Mucosa of descending colon (tissue), 3 donors: ENCODE data around the gene ATP7A. TPM values are rescaled to one million over a fixed set of nuclear protein-coding genes. Genes with fewer than 3 reads are reported as not detected.
A peak's percentile ranks its signal among the peaks of the same experiment; 100 is the strongest.
"Not testable (repeated sequence)": the region's sequence is repeated elsewhere in the genome, so short reads cannot be mapped to it uniquely, and the experiment has no call there.

Experiments used
- ATAC-seq: fragments of 200-7000 bp; cut with Tn5 transposase; one replicate; pipeline ENCODE4 v1.9.1; 2020; ENCODE audit warnings: mild to moderate bottlenecking, moderate library complexity
- DNase-seq, 3 donors: peaks; one replicate each; pipeline ENCODE4 v3.0.0-alpha.2; 2020
- H3K36me3 ChIP-seq: fragments of 200-600 bp; one replicate; pipeline ENCODE4 v1.8.0; 2021; ENCODE audit warnings: low read depth, mild to moderate bottlenecking
- H3K4me1 ChIP-seq: fragments of 200-600 bp; one replicate; pipeline ENCODE4 v1.8.0; 2021; ENCODE audit warnings: low read depth, mild to moderate bottlenecking
- H3K4me3 ChIP-seq: fragments of 200-600 bp; one replicate; pipeline ENCODE4 v1.8.0; 2021; ENCODE audit warnings: mild to moderate bottlenecking
- H3K9me3 ChIP-seq: fragments of 200-600 bp; one replicate; pipeline ENCODE4 v1.8.0; 2021; ENCODE audit warnings: mild to moderate bottlenecking
- intact Hi-C, 2 donors: fragments of 100-400 bp; cut with DNase I in 1 of 2; cut with micrococcal nuclease in 1 of 2; formaldehyde crosslinking; loops; one replicate each; pipeline versions ENCODE4 v1.11.0 to v1.11.1; 2022; cut with DNase I, micrococcal nuclease
- long read RNA-seq, 2 donors: library from polyadenylated mRNA; unstranded; transcript quantifications; one replicate each; pipeline ENCODE4 v2.0.0, GENCODE V29; 2019 to 2021
- total RNA-seq, 3 donors: library from RNA; stranded (reverse); fragmentation: NEBNext Ultra II Directional in 2 of 3; extraction: Animal tissue kit (Norgen Biotek cat#: 25700) in 2 of 3; gene quantifications; one replicate each; pipeline versions ENCODE4 v1.2.1 to v1.2.4, GENCODE V29; 2021 to 2023
- TF ChIP-seq, protein P1 (sequence below): fragments of 200-600 bp; IDR thresholded peaks from one replicate; pipeline ENCODE4 v1.8.0; 2022; ENCODE audit warnings: antibody characterized with exemption, mild to moderate bottlenecking
- donor health status: DM: no; HTN: no; CAD: no; lungs with moderate emphysema.
- donor health status: DM: no; HTN: no; CAD: no.
- donor health status: DM: no; HTN: yes; CAD: no.

Gene ATP7A
- 10 to 100 TPM in 1 of 3 donors, 1 to 10 TPM in 2; 6.9 to 11.2 (median 9.7) TPM for total RNA-seq
- long read RNA-seq, donor 1, partial matches to known transcripts: 1 of 2 reads
- long read RNA-seq, donor 1, other reads (novel, unspliced or antisense): 1 of 2 reads
- long read RNA-seq, donor 2: 0 reads

DNA sequence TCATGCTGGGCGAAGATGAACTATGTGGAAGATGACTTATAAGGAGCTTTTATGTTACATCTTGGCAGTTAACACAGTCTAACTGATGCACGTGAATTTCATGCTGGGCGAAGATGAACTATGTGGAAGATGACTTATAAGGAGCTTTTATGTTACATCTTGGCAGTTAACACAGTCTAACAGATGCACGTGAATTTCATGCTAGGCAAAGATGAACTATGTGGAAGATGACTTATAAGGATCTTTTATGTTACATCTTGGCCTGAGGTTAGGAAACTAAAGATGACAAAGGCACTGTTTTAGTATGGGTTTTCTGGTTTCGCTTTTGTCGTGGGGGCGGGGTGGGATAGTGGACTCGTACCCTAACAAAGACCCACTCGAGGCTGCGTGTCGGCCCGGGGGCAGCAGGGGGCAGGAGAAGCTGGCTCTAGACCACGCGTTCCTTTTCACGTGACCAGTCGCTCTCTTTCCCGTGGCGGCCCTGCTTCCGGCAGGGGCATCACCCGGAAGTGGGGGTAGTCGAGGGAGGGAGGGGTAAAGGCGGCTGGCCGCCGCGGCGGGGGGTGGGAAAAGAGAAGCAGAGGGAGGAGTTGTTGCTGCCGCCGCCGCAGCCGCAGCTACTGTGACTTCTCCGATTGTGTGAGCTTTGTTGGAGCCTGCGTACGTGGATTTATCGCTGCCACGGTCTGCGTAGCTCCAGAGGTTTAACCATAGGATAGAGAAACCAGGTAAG, at the start of gene ATP7A:
Gene ATP7A, plus strand, starts transcription at position 586 of the 733 bp plus-strand sequence. CDS start 60,949 bp downstream, outside the sequence.
- DNase-seq: peak; percentile 87 to 94 (median 90)
- intact Hi-C loops: loop anchor here in 1 of 2 donors (5.0 kb wide), 1 partner anchor 112 kb away; no protein-coding TSS in a partner anchor
- peak; percentile 96 for ATAC-seq
- no peaks in the 10 kb centered on the region for H3K4me1 ChIP-seq
- H3K4me3 ChIP-seq: no peak within 1 kb of the TSS
- no peaks in the 10 kb centered on the region for H3K9me3 ChIP-seq
- no peaks in the 10 kb centered on the region for H3K36me3 ChIP-seq
- TF ChIP-seq, protein P1, sequence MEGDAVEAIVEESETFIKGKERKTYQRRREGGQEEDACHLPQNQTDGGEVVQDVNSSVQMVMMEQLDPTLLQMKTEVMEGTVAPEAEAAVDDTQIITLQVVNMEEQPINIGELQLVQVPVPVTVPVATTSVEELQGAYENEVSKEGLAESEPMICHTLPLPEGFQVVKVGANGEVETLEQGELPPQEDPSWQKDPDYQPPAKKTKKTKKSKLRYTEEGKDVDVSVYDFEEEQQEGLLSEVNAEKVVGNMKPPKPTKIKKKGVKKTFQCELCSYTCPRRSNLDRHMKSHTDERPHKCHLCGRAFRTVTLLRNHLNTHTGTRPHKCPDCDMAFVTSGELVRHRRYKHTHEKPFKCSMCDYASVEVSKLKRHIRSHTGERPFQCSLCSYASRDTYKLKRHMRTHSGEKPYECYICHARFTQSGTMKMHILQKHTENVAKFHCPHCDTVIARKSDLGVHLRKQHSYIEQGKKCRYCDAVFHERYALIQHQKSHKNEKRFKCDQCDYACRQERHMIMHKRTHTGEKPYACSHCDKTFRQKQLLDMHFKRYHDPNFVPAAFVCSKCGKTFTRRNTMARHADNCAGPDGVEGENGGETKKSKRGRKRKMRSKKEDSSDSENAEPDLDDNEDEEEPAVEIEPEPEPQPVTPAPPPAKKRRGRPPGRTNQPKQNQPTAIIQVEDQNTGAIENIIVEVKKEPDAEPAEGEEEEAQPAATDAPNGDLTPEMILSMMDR: no peak

DNA sequence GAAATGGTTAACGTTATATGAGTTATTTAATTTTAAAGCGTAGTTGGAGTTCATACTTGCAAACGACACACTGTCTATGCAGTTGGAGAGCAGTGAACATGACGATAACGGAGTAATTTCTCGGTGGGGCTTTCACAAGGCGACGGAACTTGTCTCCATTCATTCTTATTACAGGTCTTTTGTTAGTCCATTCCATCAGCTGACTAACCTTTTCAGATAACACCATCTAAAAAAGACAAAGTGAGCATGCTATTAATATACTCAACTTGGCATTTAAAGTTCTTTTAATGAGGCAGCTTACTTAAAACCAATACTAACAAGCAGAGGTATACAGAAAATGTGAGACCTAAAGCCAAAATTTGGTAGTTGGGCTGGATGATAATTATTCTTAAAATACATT, 35.1 kb upstream of the ATP7A start:
- Histone ChIP-seq H3K36me3 (no peaks in the 10 kb centered on the region), H3K4me3 (no peak overlapping the region), H3K4me1 (no peaks in the 10 kb centered on the region), H3K9me3 (no peaks in the 10 kb centered on the region)
- TF ChIP-seq, protein P1: no peak
- DNase-seq (no peak), ATAC-seq (no peak)
- intact Hi-C loops: no loop called here

DNA sequence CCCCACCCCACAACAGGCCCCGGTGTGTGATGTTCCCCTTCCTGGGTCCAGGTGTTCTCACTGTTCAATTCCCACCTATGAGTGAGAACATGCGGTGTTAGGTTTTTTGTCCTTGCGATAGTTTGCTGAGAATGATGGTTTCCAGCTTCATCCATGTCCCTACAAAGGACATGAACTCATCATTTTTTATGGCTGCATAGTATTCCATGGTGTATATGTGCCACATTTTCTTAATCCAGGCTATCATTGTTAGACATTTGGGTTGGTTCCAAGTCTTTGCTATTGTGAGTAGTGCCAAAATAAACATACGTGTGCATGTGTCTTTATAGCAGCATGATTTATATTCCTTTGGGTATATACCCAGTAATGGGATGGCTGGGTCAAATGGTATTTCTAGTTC, 29.1 kb upstream of the ATP7A start:
- ATAC-seq, H3K9me3 ChIP-seq, intact Hi-C loops, H3K36me3 ChIP-seq, DNase-seq, H3K4me3 ChIP-seq, H3K4me1 ChIP-seq: not testable (repeated sequence)

DNA sequence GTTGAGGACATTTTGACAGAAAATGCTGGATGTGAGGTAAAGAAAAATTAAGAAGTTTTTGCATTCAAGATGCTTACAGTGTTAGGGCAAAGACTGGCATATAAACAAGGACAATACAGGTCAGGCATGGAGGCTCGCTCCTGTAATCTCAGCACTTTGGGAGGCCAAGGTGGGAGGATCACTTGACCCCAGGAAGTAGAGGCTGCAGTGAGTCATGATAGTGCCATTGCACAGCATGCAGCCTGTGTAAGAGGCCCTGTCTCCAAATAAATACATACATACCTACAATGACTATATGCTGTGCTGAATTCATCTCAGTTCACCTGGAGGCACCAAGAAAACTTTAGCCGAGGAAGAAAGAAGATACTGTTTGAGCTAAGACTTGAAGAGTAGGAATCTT, 17.6 kb upstream of the ATP7A start:
- DNase-seq: no peak
- TF ChIP-seq, protein P1: no peak
- no peak for ATAC-seq
- intact Hi-C loops: no loop called here
- H3K4me3 ChIP-seq: no peak overlapping the region
- H3K9me3 ChIP-seq: no peaks in the 10 kb centered on the region
- no peaks in the 10 kb centered on the region for H3K4me1 ChIP-seq
- H3K36me3 ChIP-seq: no peaks in the 10 kb centered on the region

DNA sequence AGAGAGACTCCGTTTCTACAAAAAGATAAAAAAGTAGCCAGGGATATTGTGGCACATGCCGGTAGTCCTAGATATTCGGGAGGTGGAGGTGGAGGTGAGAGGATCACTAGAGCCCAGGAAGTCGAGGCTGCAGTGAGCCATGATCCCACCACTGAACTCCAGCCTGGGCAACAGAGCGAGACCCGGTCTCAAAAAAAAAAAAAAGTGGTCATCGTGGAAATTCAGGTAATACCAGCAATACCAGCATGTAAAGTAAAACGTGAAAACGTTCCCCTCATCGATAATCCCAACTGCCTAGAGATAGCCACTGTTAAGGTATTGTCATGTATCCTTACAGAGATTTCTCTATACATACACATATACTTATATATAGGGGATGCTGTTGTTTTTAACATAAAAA, 16.8 kb upstream of the ATP7A start:
- H3K4me3 ChIP-seq: no peak overlapping the region
- intact Hi-C loops: no loop called here
- ATAC-seq (no peak), DNase-seq (no peak)
- no peaks in the 10 kb centered on the region for H3K36me3 ChIP-seq
- TF ChIP-seq, protein P1: no peak
- H3K4me1 ChIP-seq: no peaks in the 10 kb centered on the region
- no peaks in the 10 kb centered on the region for H3K9me3 ChIP-seq
